GM12878 (cell line): ENCODE data around the gene OR1C1. TPM values are rescaled to one million over a fixed set of nuclear protein-coding genes. Genes with fewer than 3 reads are reported as not detected.
"Not testable (repeated sequence)": the region's sequence is repeated elsewhere in the genome, so short reads cannot be mapped to it uniquely, and the experiment has no call there.

Experiments used
- ATAC-seq: fragments of 200-7000 bp; cut with Tn5 transposase; 3 replicates; pipeline ENCODE4 v1.9.1; 2020; ENCODE audit warnings: mild to moderate bottlenecking, moderate library complexity
- BruUV-seq: library from RNA; stranded (reverse); fragments of 400-500 nt; replicated peaks from 2 replicates; lab custom pipeline; 2021; lab: Mats Ljungman, UMichigan
- CTCF ChIA-PET: fragments of 300-600 bp; sonication (Branson Sonifier 250); formaldehyde crosslinking; extraction: SDS; loops from one replicate; lab custom pipeline; 2021; ENCODE audit warnings: inconsistent platforms; lab: Yijun Ruan, JAX
- POLR2A ChIA-PET: fragments of 350-600 bp; formaldehyde crosslinking; extraction: SDS; loops from one replicate; lab custom pipeline; 2021; ENCODE audit warnings: inconsistent platforms; lab: Charles Lee
- RAD21 ChIA-PET: fragments of 300-600 bp; sonication (Branson Sonifier 250); formaldehyde crosslinking; loops from one replicate; lab custom pipeline; 2023; ENCODE audit warnings: antibody characterized with exemption; ENCODE audit not compliant: unreplicated experiment; lab: Charles Lee
- SMC1A ChIA-PET: fragments of 300-600 bp; sonication (Branson Sonifier 250); formaldehyde crosslinking; loops from one replicate; lab custom pipeline; 2023; ENCODE audit not compliant: unreplicated experiment, uncharacterized antibody; lab: Charles Lee
- DNase-seq: peaks from one replicate; pipeline ENCODE4 v3.0.0-alpha.2; 2011; ENCODE audit warnings: low read depth, low spot score
- FAIRE-seq: peaks from 3 replicates; lab custom pipeline; 2011; peaks lifted over from hg19 to GRCh38; lab: Jason Lieb, UNC
- H2AFZ ChIP-seq: 2 replicates; pipeline ENCODE4 v1.6.0; 2011; ENCODE audit warnings: low read depth, low read length, control low read depth; ENCODE audit not compliant: control insufficient read depth
- H3K27ac ChIP-seq: 2 replicates; pipeline ENCODE4 v1.5.1; 2011; ENCODE audit warnings: control low read depth; ENCODE audit not compliant: control insufficient read depth, insufficient read depth
- H3K27me3 ChIP-seq, 2 experiments: replicated peaks in 1 of 2; 2 replicates each; pipeline versions ENCODE4 v1.6.0 to v1.6.1; 2011; ENCODE audit warnings: low read length in 1 of 2; ENCODE audit not compliant: control insufficient read depth in 2 of 2, insufficient read depth in 2 of 2
- H3K36me3 ChIP-seq, 2 experiments: 2 replicates each; pipeline ENCODE4 v1.5.1; 2011; ENCODE audit warnings: low read length in 1 of 2; ENCODE audit not compliant: control insufficient read depth in 2 of 2, insufficient read depth in 2 of 2
- H3K4me1 ChIP-seq: 2 replicates; pipeline ENCODE4 v1.6.1; 2011; ENCODE audit warnings: mild to moderate bottlenecking, low read length, moderate library complexity, mixed read lengths; ENCODE audit not compliant: control insufficient read depth, insufficient read depth
- H3K4me2 ChIP-seq: 2 replicates; pipeline ENCODE4 v1.6.0; 2011; ENCODE audit warnings: control low read depth; ENCODE audit not compliant: control insufficient read depth, insufficient read depth
- H3K4me3 ChIP-seq: fragments of 200-600 bp; sonication (generic); 2 replicates; pipeline ENCODE4 v1.5.1; 2016
- H3K79me2 ChIP-seq: 2 replicates; pipeline ENCODE4 v1.6.0; 2011; ENCODE audit warnings: low read length; ENCODE audit not compliant: control insufficient read depth, insufficient read depth
- H3K9ac ChIP-seq: 2 replicates; pipeline ENCODE4 v1.8.0; 2011; ENCODE audit warnings: low read length, control low read depth, mixed read lengths; ENCODE audit not compliant: control insufficient read depth, insufficient read depth
- H3K9me3 ChIP-seq: replicated peaks from 3 replicates; pipeline ENCODE4 v1.5.1; 2011; ENCODE audit warnings: mild to moderate bottlenecking, low read length; ENCODE audit not compliant: control insufficient read depth, insufficient read depth
- H4K20me1 ChIP-seq: 2 replicates; pipeline ENCODE4 v1.6.0; 2011; ENCODE audit not compliant: control insufficient read depth, insufficient read depth
- MXI1 ChIP-seq: fragments of 150-350 bp; IDR thresholded peaks from 2 replicates; pipeline ENCODE4 v1.6.1; 2011; ENCODE audit warnings: low read depth, mild to moderate bottlenecking, inconsistent platforms, low read length, improper control_type of control experiment
- NR2C1 ChIP-seq: fragments of 450-650 bp; IDR thresholded peaks from 2 replicates; pipeline ENCODE4 v1.6.1; 2017; ENCODE audit warnings: antibody characterized with exemption, mild to moderate bottlenecking, moderate library complexity
- YBX1 ChIP-seq: fragments of 450-650 bp; IDR thresholded peaks from 2 replicates; pipeline ENCODE4 v1.6.1; 2016; ENCODE audit warnings: antibody characterized with exemption
- WGBS: methylation state at CpG from one replicate; pipeline ENCODE4 v1.1.6; 2016; ENCODE audit warnings: low lambda C conversion rate; ENCODE audit not compliant: insufficient replicate concordance, insufficient coverage; ENCODE audit errors: missing lambda C conversion rate; 5-methylcytosine and 5-hydroxymethylcytosine counted together
- in situ Hi-C: fragments of 300-500 bp; cut with MboI; formaldehyde crosslinking; loops from 9 replicates; pipeline ENCODE4 v1.14.3; 2018; ENCODE audit warnings: mixed read lengths
- intact Hi-C: fragments of 100-400 bp; cut with micrococcal nuclease; formaldehyde crosslinking; loops from one replicate; pipeline ENCODE4 v1.14.2; 2022; ENCODE audit not compliant: unreplicated experiment
- polyA plus RNA-seq, 11 experiments: library from polyadenylated mRNA; depleted of rRNA in 4 of 11; unstranded in 6 of 11; stranded (reverse) in 5 of 11; fragments of >200 nt; fragmentation: Nextera tagmentation in 4 of 11; fragmentation: Illumina TruSeq in 1 of 11; extraction: Ambion mirVana in 4 of 11; extraction: Trizol in 1 of 11; gene quantifications; 1 replicate in 1 of 11; 2 replicates in 10 of 11; pipeline versions ENCODE4 v1.2.1 to v1.2.3, GENCODE V29; 2011 to 2016; ENCODE audit warnings: inconsistent platforms in 2 of 11, missing spikeins in 2 of 11, low read depth in 1 of 11
- total RNA-seq, 4 experiments: library from RNA; depleted of rRNA in 3 of 4; stranded (reverse); fragments of >200 nt in 3 of 4; fragmentation: Illumina TruSeq in 1 of 4; extraction: Trizol in 1 of 4; gene quantifications; 2 replicates each; pipeline versions ENCODE4 v1.2.1 to v1.2.3, GENCODE V29; 2013 to 2021

The OR1C1 gene
- total and polyA plus RNA-seq, 10 of the 15 experiments (the other 5 are each of a cell fraction or from before 2014, with no cell fraction given): not detected

DNA sequence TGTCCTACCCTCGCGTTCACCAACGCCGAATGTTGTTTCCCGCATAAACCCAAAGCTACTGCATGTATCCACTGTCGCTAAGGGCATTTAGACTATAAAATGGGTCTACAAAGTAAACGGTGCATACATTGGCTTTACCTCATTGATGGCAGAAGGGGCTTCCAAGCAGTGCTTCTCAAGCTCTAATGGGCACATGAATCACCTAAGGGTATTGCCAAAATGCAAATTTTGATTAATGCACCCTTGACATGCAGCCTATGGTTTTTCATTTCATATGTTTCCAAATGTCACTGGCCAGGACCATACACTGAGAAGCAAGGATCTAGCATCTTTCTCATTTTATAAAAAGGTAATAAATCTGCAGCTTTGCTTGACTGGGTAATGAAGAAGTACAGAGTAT lies 46.6 kb downstream of the OR1C1 start (continued):
- TF ChIP-seq MXI1 (no peak), NR2C1 (no peak), YBX1 (no peak)

DNA sequence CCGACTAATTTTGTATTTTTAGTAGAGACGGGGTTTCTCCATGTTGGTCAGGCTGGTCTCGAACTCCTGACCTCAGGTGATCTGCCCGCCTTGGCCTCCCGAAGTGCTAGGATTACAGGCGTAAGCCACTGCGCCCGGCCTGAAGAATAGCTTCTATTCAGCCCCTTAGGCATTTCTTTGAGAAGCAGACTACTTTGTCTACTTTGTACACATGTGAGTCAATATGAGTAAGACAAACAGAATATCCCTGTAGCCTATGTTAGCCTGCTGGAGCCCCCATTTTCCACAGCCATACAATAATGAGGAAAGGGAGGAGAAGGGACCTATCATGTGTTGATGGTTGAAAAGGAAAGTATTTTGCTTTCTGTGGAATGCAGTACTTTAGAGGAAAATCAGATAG lies 49.7 kb downstream of the OR1C1 start:
- ATAC-seq, BruUV-seq, FAIRE-seq, RAD21 ChIA-PET, POLR2A ChIA-PET, H3K79me2 ChIP-seq, intact Hi-C loops, H3K4me1 ChIP-seq, H2AFZ ChIP-seq, H4K20me1 ChIP-seq, H3K9me3 ChIP-seq, H3K27me3 ChIP-seq, DNase-seq, H3K27ac ChIP-seq, CTCF ChIA-PET, H3K4me2 ChIP-seq, in situ Hi-C loops, H3K4me3 ChIP-seq, H3K9ac ChIP-seq, SMC1A ChIA-PET, H3K36me3 ChIP-seq: not testable (repeated sequence)
- WGBS: 29% methylated on average over 8 of the region's 8 CpGs

Other genes starting within 250 kb of the OR1C1 start
Only the 7 nearest of the 16 such genes appear.
- gene OR13G1, start 80.8 kb downstream of the OR1C1 start, total RNA-seq (2014; rRNA removed): not detected in 2 replicates
- not detected in 2 replicates for gene OR13G1, start 80.8 kb downstream of the OR1C1 start, total RNA-seq (2014; rRNA removed; fragmentation: Illumina TruSeq; extraction: Trizol)
- not detected in 2 replicates for gene OR13G1, start 80.8 kb downstream of the OR1C1 start, total RNA-seq (2021)
- not detected in 2 replicates for gene OR13G1, start 80.8 kb downstream of the OR1C1 start, polyA plus RNA-seq (2011; rRNA removed)
- not detected in 2 replicates for gene OR13G1, start 80.8 kb downstream of the OR1C1 start, polyA plus RNA-seq (2014; fragmentation: Illumina TruSeq; extraction: Trizol)
- gene OR13G1, start 80.8 kb downstream of the OR1C1 start, polyA plus RNA-seq (2014; fragmentation: Nextera tagmentation; extraction: Ambion mirVana): not detected
- not detected in 2 replicates for gene OR13G1, start 80.8 kb downstream of the OR1C1 start, polyA plus RNA-seq (2014; rRNA removed)
- gene OR13G1, start 80.8 kb downstream of the OR1C1 start, polyA plus RNA-seq (2016; fragmentation: Nextera tagmentation; extraction: Ambion mirVana): not detected
- gene OR6F1, start 43.9 kb downstream of the OR1C1 start, total RNA-seq (2014; rRNA removed): not detected in 2 replicates
- gene OR6F1, start 43.9 kb downstream of the OR1C1 start, total RNA-seq (2014; rRNA removed; fragmentation: Illumina TruSeq; extraction: Trizol): not detected in 2 replicates
- gene OR6F1, start 43.9 kb downstream of the OR1C1 start, total RNA-seq (2021): not detected in 2 replicates
- gene OR6F1, start 43.9 kb downstream of the OR1C1 start, polyA plus RNA-seq (2011; rRNA removed): not detected in 2 replicates
- not detected in 2 replicates for gene OR6F1, start 43.9 kb downstream of the OR1C1 start, polyA plus RNA-seq (2014; fragmentation: Illumina TruSeq; extraction: Trizol)
- gene OR6F1, start 43.9 kb downstream of the OR1C1 start, polyA plus RNA-seq (2014; fragmentation: Nextera tagmentation; extraction: Ambion mirVana): not detected
- gene OR6F1, start 43.9 kb downstream of the OR1C1 start, polyA plus RNA-seq (2014; rRNA removed): not detected in 2 replicates
- not detected for gene OR6F1, start 43.9 kb downstream of the OR1C1 start, polyA plus RNA-seq (2016; fragmentation: Nextera tagmentation; extraction: Ambion mirVana)
- gene OR14K1, start 21.9 kb downstream of the OR1C1 start, total RNA-seq (2014; rRNA removed): not detected in 2 replicates
- not detected in 2 replicates for gene OR14K1, start 21.9 kb downstream of the OR1C1 start, total RNA-seq (2014; rRNA removed; fragmentation: Illumina TruSeq; extraction: Trizol)
- gene OR14K1, start 21.9 kb downstream of the OR1C1 start, total RNA-seq (2021): not detected in 2 replicates
- gene OR14K1, start 21.9 kb downstream of the OR1C1 start, polyA plus RNA-seq (2011; rRNA removed): not detected in 2 replicates
- gene OR14K1, start 21.9 kb downstream of the OR1C1 start, polyA plus RNA-seq (2014; fragmentation: Illumina TruSeq; extraction: Trizol): not detected in 2 replicates
- not detected for gene OR14K1, start 21.9 kb downstream of the OR1C1 start, polyA plus RNA-seq (2014; fragmentation: Nextera tagmentation; extraction: Ambion mirVana)
- gene OR14K1, start 21.9 kb downstream of the OR1C1 start, polyA plus RNA-seq (2014; rRNA removed): not detected in 2 replicates
- not detected for gene OR14K1, start 21.9 kb downstream of the OR1C1 start, polyA plus RNA-seq (2016; fragmentation: Nextera tagmentation; extraction: Ambion mirVana)
- gene OR14A2, start 12.4 kb downstream of the OR1C1 start, total RNA-seq (2014; rRNA removed): not detected in 2 replicates
- not detected in 2 replicates for gene OR14A2, start 12.4 kb downstream of the OR1C1 start, total RNA-seq (2014; rRNA removed; fragmentation: Illumina TruSeq; extraction: Trizol)
- not detected in 2 replicates for gene OR14A2, start 12.4 kb downstream of the OR1C1 start, total RNA-seq (2021)
- gene OR14A2, start 12.4 kb downstream of the OR1C1 start, polyA plus RNA-seq (2011; rRNA removed): not detected in 2 replicates
- not detected in 2 replicates for gene OR14A2, start 12.4 kb downstream of the OR1C1 start, polyA plus RNA-seq (2014; fragmentation: Illumina TruSeq; extraction: Trizol)
- not detected for gene OR14A2, start 12.4 kb downstream of the OR1C1 start, polyA plus RNA-seq (2014; fragmentation: Nextera tagmentation; extraction: Ambion mirVana)
- gene OR14A2, start 12.4 kb downstream of the OR1C1 start, polyA plus RNA-seq (2014; rRNA removed): not detected in 2 replicates
- gene OR14A2, start 12.4 kb downstream of the OR1C1 start, polyA plus RNA-seq (2016; fragmentation: Nextera tagmentation; extraction: Ambion mirVana): not detected
- gene OR14A16, start 63.6 kb upstream of the OR1C1 start, total RNA-seq (2014; rRNA removed): not detected in 2 replicates
- not detected in 2 replicates for gene OR14A16, start 63.6 kb upstream of the OR1C1 start, total RNA-seq (2014; rRNA removed; fragmentation: Illumina TruSeq; extraction: Trizol)
- gene OR14A16, start 63.6 kb upstream of the OR1C1 start, total RNA-seq (2021): not detected in 2 replicates
- not detected in 2 replicates for gene OR14A16, start 63.6 kb upstream of the OR1C1 start, polyA plus RNA-seq (2011; rRNA removed)
- gene OR14A16, start 63.6 kb upstream of the OR1C1 start, polyA plus RNA-seq (2014; fragmentation: Illumina TruSeq; extraction: Trizol): not detected in 2 replicates
- not detected for gene OR14A16, start 63.6 kb upstream of the OR1C1 start, polyA plus RNA-seq (2014; fragmentation: Nextera tagmentation; extraction: Ambion mirVana)
- gene OR14A16, start 63.6 kb upstream of the OR1C1 start, polyA plus RNA-seq (2014; rRNA removed): not detected in 2 replicates
- not detected for gene OR14A16, start 63.6 kb upstream of the OR1C1 start, polyA plus RNA-seq (2016; fragmentation: Nextera tagmentation; extraction: Ambion mirVana)
- not detected in 2 replicates for gene OR11L1, start 81.3 kb upstream of the OR1C1 start, total RNA-seq (2014; rRNA removed)
- not detected in 2 replicates for gene OR11L1, start 81.3 kb upstream of the OR1C1 start, total RNA-seq (2014; rRNA removed; fragmentation: Illumina TruSeq; extraction: Trizol)
- not detected in 2 replicates for gene OR11L1, start 81.3 kb upstream of the OR1C1 start, total RNA-seq (2021)
- gene OR11L1, start 81.3 kb upstream of the OR1C1 start, polyA plus RNA-seq (2011; rRNA removed): not detected in 2 replicates
- not detected in 2 replicates for gene OR11L1, start 81.3 kb upstream of the OR1C1 start, polyA plus RNA-seq (2014; fragmentation: Illumina TruSeq; extraction: Trizol)
- gene OR11L1, start 81.3 kb upstream of the OR1C1 start, polyA plus RNA-seq (2014; fragmentation: Nextera tagmentation; extraction: Ambion mirVana): not detected
- not detected in 2 replicates for gene OR11L1, start 81.3 kb upstream of the OR1C1 start, polyA plus RNA-seq (2014; rRNA removed)
- not detected for gene OR11L1, start 81.3 kb upstream of the OR1C1 start, polyA plus RNA-seq (2016; fragmentation: Nextera tagmentation; extraction: Ambion mirVana)
- not detected in 2 replicates for gene TRIM58, start 96.6 kb upstream of the OR1C1 start, total RNA-seq (2014; rRNA removed)
- not detected in 2 replicates for gene TRIM58, start 96.6 kb upstream of the OR1C1 start, total RNA-seq (2014; rRNA removed; fragmentation: Illumina TruSeq; extraction: Trizol)
- gene TRIM58, start 96.6 kb upstream of the OR1C1 start, total RNA-seq (2021): not detected in 2 replicates
- not detected in 2 replicates for gene TRIM58, start 96.6 kb upstream of the OR1C1 start, polyA plus RNA-seq (2011; rRNA removed)
- not detected in 2 replicates for gene TRIM58, start 96.6 kb upstream of the OR1C1 start, polyA plus RNA-seq (2014; fragmentation: Illumina TruSeq; extraction: Trizol)
- gene TRIM58, start 96.6 kb upstream of the OR1C1 start, polyA plus RNA-seq (2014; fragmentation: Nextera tagmentation; extraction: Ambion mirVana): not detected
- not detected in 2 replicates for gene TRIM58, start 96.6 kb upstream of the OR1C1 start, polyA plus RNA-seq (2014; rRNA removed)
- gene TRIM58, start 96.6 kb upstream of the OR1C1 start, polyA plus RNA-seq (2016; fragmentation: Nextera tagmentation; extraction: Ambion mirVana): not detected